Stimulated activated CD8-positive, alpha-beta memory T cell treated with anti-CD3 and anti-CD28 coated beads, Interleukin-12 subunit alpha, Interleukin-12 subunit beta, amount 100 ng/mL, for 24 hours (primary cell): ENCODE data around the gene VANGL1.

Experiments
- DNase-seq: peaks from one replicate; pipeline ENCODE4 v3.0.0-alpha.2; 2020; ENCODE audit errors: extremely low read depth

VANGL1 gene

DNA sequence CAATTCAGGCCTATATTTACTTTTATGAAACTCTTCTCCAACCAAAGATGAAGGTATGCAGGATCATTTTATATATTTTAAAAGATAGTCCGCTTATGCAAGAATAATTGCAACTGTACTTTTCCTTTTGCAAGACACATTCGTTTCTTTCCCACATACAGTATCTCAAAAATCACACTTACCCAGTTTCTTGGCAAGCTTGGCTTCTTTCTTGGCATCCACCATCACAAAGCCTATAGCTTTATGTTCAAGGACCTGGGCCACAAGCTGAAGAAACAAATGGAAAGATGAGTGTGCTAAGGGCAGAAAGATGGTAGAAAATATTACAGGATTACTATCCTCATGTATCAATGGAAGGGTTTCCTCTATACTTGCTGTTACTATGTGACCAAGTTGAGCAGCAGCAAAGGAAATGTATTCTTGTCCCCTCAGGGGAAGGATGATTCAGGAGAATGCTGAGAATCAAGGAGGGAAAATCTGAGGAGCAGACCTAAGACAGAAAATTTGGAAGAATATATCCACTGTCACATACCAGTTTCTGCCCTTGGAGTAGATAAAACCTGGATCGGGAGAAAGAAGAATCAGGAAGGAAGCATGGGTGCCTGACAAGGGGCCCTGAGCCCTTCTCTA, 103.0 kb downstream of the VANGL1 start:
- DNase-seq = no peak

GRCh38 chr1:115746021-115746690, 104.4 kb downstream of the VANGL1 start:
- no peak for DNase-seq
